GM12865 (cell line): ENCODE results near the gene CTNNA1.
A peak's percentile ranks its signal among the peaks of the same experiment; 100 is the strongest.
"Not testable (repeated sequence)": the region's sequence is repeated elsewhere in the genome, so short reads cannot be mapped to it uniquely, and the experiment has no call there.

ENCODE experiments used
- DNase-seq: peaks from one replicate; pipeline ENCODE4 v3.0.0; 2010; ENCODE audit warnings: low read depth
- H3K4me3 ChIP-seq: 2 replicates; pipeline ENCODE4 v1.5.1; 2011; ENCODE audit warnings: mild to moderate bottlenecking, low read depth, low read length, control low read depth
- TF ChIP-seq, protein P1 (sequence below): IDR thresholded peaks from 2 replicates; pipeline ENCODE4 v1.5.1; 2011; ENCODE audit warnings: low read length, control low read depth, low read depth, inconsistent platforms; ENCODE audit not compliant: insufficient read depth; ENCODE audit errors: missing control alignments

Gene CTNNA1

GRCh38 chr5:138914338-138914737, 161.1 kb downstream of the CTNNA1 start:
- H3K4me3 ChIP-seq, result no peak overlapping the region
- no peak for DNase-seq
- TF ChIP-seq, protein P1, sequence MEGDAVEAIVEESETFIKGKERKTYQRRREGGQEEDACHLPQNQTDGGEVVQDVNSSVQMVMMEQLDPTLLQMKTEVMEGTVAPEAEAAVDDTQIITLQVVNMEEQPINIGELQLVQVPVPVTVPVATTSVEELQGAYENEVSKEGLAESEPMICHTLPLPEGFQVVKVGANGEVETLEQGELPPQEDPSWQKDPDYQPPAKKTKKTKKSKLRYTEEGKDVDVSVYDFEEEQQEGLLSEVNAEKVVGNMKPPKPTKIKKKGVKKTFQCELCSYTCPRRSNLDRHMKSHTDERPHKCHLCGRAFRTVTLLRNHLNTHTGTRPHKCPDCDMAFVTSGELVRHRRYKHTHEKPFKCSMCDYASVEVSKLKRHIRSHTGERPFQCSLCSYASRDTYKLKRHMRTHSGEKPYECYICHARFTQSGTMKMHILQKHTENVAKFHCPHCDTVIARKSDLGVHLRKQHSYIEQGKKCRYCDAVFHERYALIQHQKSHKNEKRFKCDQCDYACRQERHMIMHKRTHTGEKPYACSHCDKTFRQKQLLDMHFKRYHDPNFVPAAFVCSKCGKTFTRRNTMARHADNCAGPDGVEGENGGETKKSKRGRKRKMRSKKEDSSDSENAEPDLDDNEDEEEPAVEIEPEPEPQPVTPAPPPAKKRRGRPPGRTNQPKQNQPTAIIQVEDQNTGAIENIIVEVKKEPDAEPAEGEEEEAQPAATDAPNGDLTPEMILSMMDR, result no peak

DNA sequence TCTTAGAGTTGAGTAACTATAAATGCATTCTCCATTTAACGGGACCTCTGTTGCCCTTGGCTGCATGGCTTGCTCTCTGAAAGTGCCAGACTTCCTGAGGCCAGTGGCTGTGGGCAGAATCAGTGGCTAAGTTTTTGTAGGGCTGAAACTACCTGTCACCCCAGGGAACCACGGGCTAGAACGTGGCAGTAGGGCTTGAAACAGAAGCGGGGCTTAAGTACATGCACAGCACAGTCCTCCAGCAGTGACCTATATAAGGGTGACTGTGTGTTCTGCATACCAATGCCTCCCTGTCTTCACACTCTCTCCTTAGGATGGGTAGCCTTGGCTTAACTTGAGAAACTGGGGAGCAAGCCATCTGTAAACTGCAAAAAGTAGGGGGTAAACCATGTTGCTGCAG, 165.5 kb downstream of the CTNNA1 start:
- TF ChIP-seq, protein P1, result no peak
- no peak overlapping the region for H3K4me3 ChIP-seq
- no peak for DNase-seq

DNA sequence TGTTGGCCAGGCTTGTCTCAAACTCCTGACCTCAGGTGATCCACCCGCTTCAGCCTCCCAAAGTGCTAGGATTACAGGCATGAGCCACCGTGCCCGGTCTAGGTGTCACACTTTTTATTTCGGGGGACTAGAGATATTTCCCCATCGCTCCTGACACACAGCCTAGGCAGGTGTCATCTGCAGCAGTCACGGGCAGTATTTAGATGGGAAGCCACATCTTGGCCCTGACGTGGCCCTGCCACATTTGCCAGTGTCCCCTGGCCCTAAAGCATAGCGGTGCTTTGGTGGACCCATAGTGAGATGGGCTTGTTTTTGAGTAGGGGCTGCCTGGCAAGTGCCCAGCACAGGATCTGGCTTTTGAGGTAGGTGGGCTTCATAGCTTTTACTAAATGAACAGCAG, 167.0 kb downstream of the CTNNA1 start:
- no peak overlapping the region for H3K4me3 ChIP-seq
- TF ChIP-seq, protein P1, result no peak
- DNase-seq, result no peak

GRCh38 chr5:138921362-138921761, 168.1 kb downstream of the CTNNA1 start:
- not testable (repeated sequence) for DNase-seq, H3K4me3 ChIP-seq

- no peak overlapping the region for H3K4me3 ChIP-seq
- TF ChIP-seq, protein P1, result peak; percentile 11
- peak; percentile 23 for DNase-seq
These were observed 169.3 kb downstream of the CTNNA1 start for GRCh38 chr5:138922494-138922893.

DNA sequence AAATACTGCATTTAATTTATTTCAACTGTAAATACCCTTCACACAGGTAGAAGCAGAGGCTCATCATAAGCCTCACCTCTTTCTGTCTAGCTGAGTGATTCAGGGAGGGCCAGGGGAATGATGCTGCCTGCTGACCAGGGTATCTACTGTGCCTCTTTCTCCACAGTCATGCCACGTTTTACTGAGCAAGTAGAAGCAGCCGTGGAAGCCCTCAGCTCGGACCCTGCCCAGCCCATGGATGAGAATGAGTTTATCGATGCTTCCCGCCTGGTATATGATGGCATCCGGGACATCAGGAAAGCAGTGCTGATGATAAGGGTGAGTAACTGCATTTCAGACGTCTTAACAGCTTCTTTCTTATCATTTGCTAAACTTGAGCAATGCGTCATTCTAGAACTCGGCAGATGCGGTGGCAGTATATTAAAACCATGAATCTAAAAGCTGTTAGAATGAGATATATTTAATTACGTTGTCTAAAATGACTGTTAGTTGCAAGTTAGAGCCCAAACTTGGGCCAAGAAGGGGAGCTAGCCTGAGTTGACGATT, 171.9 kb downstream of the CTNNA1 start:
- TF ChIP-seq, protein P1, result no peak
- no peak overlapping the region for H3K4me3 ChIP-seq
- DNase-seq, result no peak

GRCh38 chr5:138926257-138926656, 173.0 kb downstream of the CTNNA1 start:
- TF ChIP-seq, protein P1, result no peak
- no peak for DNase-seq
- H3K4me3 ChIP-seq, result no peak overlapping the region
